Dendritic cell treated with granulocyte-macrophage colony-stimulating factor and Interleukin-4, amounts not matched to agents 40 ng/mL and 50 ng/mL, for 4 days (primary cell): ENCODE measurements around the gene VAX1.
"Not testable (repeated sequence)": the region's sequence is repeated elsewhere in the genome, so short reads cannot be mapped to it uniquely, and the experiment has no call there.

ENCODE experiments used
- H3K27ac Mint-ChIP-seq: one replicate; pipeline ENCODE4 v1.8.0; 2022; ENCODE audit warnings: mild to moderate bottlenecking, mixed read lengths
- H3K27me3 Mint-ChIP-seq: one replicate; pipeline ENCODE4 v1.8.0; 2022; ENCODE audit warnings: mild to moderate bottlenecking, mixed read lengths
- H3K36me3 Mint-ChIP-seq: one replicate; pipeline ENCODE4 v1.8.0; 2022; ENCODE audit warnings: low read depth, mixed read lengths
- H3K4me1 Mint-ChIP-seq: one replicate; pipeline ENCODE4 v1.8.0; 2022; ENCODE audit warnings: low read depth, mixed read lengths
- H3K4me3 Mint-ChIP-seq: one replicate; pipeline ENCODE4 v1.8.0; 2022; ENCODE audit warnings: mild to moderate bottlenecking, moderate library complexity, mixed read lengths
- H3K9me3 Mint-ChIP-seq: one replicate; pipeline ENCODE4 v1.8.0; 2022; ENCODE audit warnings: mixed read lengths
- intact Hi-C: fragments of 100-400 bp; cut with micrococcal nuclease; formaldehyde crosslinking; loops from one replicate; pipeline ENCODE4 v1.15.0; 2022

Gene VAX1

DNA sequence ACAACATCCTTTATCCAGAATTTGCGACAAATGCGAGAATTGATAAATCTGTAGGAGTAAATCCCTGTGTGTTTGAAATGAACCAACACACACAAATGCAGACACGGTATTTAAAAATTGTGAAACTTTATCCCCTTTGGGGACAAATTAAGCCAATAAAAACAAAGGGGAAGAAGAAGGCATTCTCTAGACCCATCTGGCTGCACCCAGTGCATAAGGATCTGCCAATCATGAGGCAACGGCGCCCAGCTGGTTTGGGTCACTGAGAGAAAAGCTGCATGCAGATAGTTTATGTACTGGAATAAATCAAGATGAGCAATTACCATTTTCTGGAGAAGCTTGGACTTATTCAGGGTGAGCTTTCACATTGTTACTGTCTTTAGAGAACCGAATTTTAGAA lies 45.7 kb downstream of the VAX1 start:
- H3K4me3 Mint-ChIP-seq: no peak overlapping the region
- no peaks in the 10 kb centered on the region for H3K9me3 Mint-ChIP-seq
- no peaks in the 10 kb centered on the region for H3K4me1 Mint-ChIP-seq
- H3K36me3 Mint-ChIP-seq: no peaks in the 10 kb centered on the region
- peaks cover 43% of the 10 kb centered on the region for H3K27me3 Mint-ChIP-seq
- intact Hi-C loops: no loop called here
- H3K27ac Mint-ChIP-seq: no peak overlapping the region

DNA sequence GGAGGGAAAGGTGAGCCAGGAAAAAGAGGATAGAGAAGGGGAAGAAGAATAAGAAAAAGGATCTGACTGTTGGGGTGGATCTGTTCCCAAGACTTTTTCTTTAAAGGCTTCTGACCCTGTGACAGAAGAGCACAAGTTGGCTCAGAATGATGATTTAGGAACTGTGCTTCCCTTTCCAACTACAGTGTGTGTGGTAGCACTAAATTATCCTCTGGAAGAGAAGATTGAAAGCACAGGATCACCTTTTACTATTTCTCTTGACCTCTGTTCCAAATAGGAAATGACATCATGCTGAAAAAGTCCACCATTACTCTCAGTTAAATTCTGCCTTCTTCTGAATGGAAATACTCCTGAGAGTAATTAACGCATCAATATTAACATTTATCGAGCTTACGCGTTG lies 47.2 kb downstream of the VAX1 start:
- Mint-ChIP-seq H3K27ac (no peak overlapping the region), H3K4me1 (no peaks in the 10 kb centered on the region), H3K4me3 (no peak overlapping the region), H3K27me3 (peaks cover 42% of the 10 kb centered on the region), H3K36me3 (no peaks in the 10 kb centered on the region), H3K9me3 (no peaks in the 10 kb centered on the region)
- intact Hi-C loops: no loop called here

- H3K9me3 Mint-ChIP-seq: no peaks in the 10 kb centered on the region
- no peak overlapping the region for H3K4me3 Mint-ChIP-seq
- no peaks in the 10 kb centered on the region for H3K4me1 Mint-ChIP-seq
- no peaks in the 10 kb centered on the region for H3K36me3 Mint-ChIP-seq
- H3K27me3 Mint-ChIP-seq: peaks cover 48% of the 10 kb centered on the region
- no peak overlapping the region for H3K27ac Mint-ChIP-seq
- intact Hi-C loops: no loop called here
Measured at GRCh38 chr10:117087521-117087920, 50.5 kb downstream of the VAX1 start.

DNA sequence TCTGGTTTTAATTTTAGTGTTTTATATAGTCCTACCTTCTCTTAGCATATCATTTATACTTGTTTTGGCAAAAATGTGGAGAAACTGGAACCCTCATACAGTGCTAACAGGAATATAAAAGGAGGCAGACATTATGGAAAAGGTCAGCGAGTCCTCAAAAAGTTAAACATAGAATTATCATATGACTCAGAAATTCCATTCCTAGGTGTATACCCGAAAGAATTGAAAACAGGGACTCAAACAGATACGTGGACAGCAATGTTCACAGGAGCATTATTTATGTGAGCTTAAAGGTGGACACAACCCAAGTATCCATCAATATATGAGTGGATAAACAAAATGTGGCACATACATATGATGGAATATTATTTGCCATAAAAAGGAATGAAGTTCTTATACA lies 51.5 kb downstream of the VAX1 start:
- Mint-ChIP-seq H3K27ac (no peak overlapping the region), H3K4me3 (no peak overlapping the region), H3K27me3 (peaks cover 47% of the 10 kb centered on the region), H3K36me3 (no peaks in the 10 kb centered on the region), H3K4me1 (no peaks in the 10 kb centered on the region), H3K9me3 (no peaks in the 10 kb centered on the region)
- intact Hi-C loops: no loop called here

DNA sequence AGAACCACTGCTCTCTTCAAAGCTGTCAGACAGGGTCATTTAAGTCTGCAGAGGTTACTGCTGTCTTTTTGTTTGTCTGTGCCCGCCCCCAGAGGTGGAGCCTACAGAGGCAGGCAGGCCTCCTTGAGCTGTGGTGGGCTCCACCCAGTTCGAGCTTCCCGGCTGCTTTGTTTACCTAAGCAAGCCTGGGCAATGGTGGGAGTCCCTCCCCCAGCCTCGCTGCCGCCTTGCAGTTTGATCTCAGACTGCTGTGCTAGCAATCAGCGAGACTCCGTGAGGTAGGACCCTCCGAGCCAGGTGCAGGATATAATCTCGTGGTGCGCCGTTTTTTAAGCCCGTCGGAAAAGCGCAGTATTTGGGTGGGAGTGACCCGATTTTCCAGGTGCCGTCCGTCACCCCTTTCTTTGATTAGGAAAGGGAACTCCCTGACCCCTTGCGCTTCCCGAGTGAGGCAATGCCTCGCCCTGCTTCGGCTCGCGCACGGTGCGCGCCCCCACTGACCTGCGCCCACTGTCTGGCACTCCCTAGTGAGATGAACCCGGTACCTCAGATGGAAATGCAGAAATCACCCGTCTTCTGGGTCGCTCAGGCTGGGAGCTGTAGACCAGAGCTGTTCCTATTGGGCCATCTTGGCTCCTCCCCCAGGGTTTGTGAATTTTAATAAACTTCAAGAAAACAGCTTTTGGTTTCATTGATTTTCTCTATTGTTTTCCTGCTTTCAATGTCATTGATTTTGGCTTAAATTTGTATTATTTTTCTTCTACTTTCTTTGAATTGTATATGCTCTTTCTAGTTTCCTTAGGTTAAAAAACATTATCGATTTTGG lies 53.4 kb downstream of the VAX1 start:
- H3K36me3 Mint-ChIP-seq, H3K4me1 Mint-ChIP-seq, H3K4me3 Mint-ChIP-seq, H3K9me3 Mint-ChIP-seq, H3K27ac Mint-ChIP-seq, intact Hi-C loops: not testable (repeated sequence)
- peaks cover 37% of the 10 kb centered on the region for H3K27me3 Mint-ChIP-seq
